ENCODE measurements around the gene GHDC. TPM values are rescaled to one million over a fixed set of nuclear protein-coding genes. Genes with fewer than 3 reads are reported as not detected.
A peak's percentile ranks its signal among the peaks of the same experiment; 100 is the strongest.
"Not testable (repeated sequence)": the region's sequence is repeated elsewhere in the genome, so short reads cannot be mapped to it uniquely, and the experiment has no call there.

Gene GHDC
- total RNA-seq, 4 donors from 2014 or later: 14.6 to 51.8 (median 20.7) TPM

GRCh38 chr17:42160531-42160910 lies 33.8 kb downstream of the GHDC start:
- no peak for DNase-seq (ENCODE audit: low spot score in 2 of 2)
- TF ChIP-seq CTCF (IDR thresholded peaks at IDR 0.05) (no peak), POLR2A (IDR thresholded peaks at IDR 0.05) (no peak)
- intact Hi-C loops (cut with DNase I; ENCODE audit: low total_unique reads): no loop called here
- WGBS, 2 donors: 87 to 91% methylated on average over 7 of the region's 7 CpGs
- no peak overlapping the region for H3K4me3 ChIP-seq (ENCODE audit: low read depth, poor library complexity, severe bottlenecking)

- intact Hi-C loops (cut with DNase I; ENCODE audit: low total_unique reads): no loop called here
- no peak for DNase-seq (ENCODE audit: low spot score in 2 of 2)
- TF ChIP-seq CTCF (IDR thresholded peaks at IDR 0.05) (no peak), POLR2A (IDR thresholded peaks at IDR 0.05) (no peak)
- 78 to 79% methylated on average over 14 of the region's 14 CpGs for WGBS, 2 donors
- H3K4me3 ChIP-seq (ENCODE audit: low read depth, poor library complexity, severe bottlenecking): no peak overlapping the region
Measured at GRCh38 chr17:42159796-42160530, 34.3 kb downstream of the GHDC start.

GRCh38 chr17:42155614-42156045 lies 38.7 kb downstream of the GHDC start:
- intact Hi-C loops (cut with DNase I; ENCODE audit: low total_unique reads): no loop called here
- 35% methylated on average over 17 of the region's 17 CpGs for WGBS, 2 donors
- DNase-seq (ENCODE audit: low spot score in 2 of 2): no peak
- no peak overlapping the region for H3K4me3 ChIP-seq (ENCODE audit: low read depth, poor library complexity, severe bottlenecking)
- TF ChIP-seq CTCF (IDR thresholded peaks at IDR 0.05) (no peak), POLR2A (IDR thresholded peaks at IDR 0.05) (no peak)

- WGBS, 2 donors: 3% methylated on average over 15 of the region's 15 CpGs
- no peak for DNase-seq (ENCODE audit: low spot score in 2 of 2)
- intact Hi-C loops (cut with DNase I; ENCODE audit: low total_unique reads): no loop called here
Measured at GRCh38 chr17:42153919-42154742, 40.2 kb downstream of the GHDC start.

GRCh38 chr17:42146911-42147607 lies 47.2 kb downstream of the GHDC start:
- DNase-seq (ENCODE audit: low spot score in 2 of 2): no peak
- intact Hi-C loops (cut with DNase I; ENCODE audit: low total_unique reads): no loop called here
- H3K4me3 ChIP-seq (ENCODE audit: low read depth, poor library complexity, severe bottlenecking): no peak overlapping the region
- WGBS, 2 donors: 94% methylated on average over 11 to 13 of the region's 13 CpGs
- no peak for TF ChIP-seq POLR2A (IDR thresholded peaks at IDR 0.05)
- no peak for TF ChIP-seq CTCF (IDR thresholded peaks at IDR 0.05)

More at GRCh38 chr17:42153919-42154742, 40.2 kb downstream of the GHDC start:
- H3K4me3 ChIP-seq (ENCODE audit: low read depth, poor library complexity, severe bottlenecking): peak overlapping the region; percentile 93
- no peak for TF ChIP-seq CTCF (IDR thresholded peaks at IDR 0.05)
- TF ChIP-seq POLR2A (IDR thresholded peaks at IDR 0.05): no peak

GRCh38 chr17:42143138-42143537 lies 51.2 kb downstream of the GHDC start:
- intact Hi-C loops (cut with DNase I; ENCODE audit: low total_unique reads); H3K4me3 ChIP-seq (ENCODE audit: low read depth, poor library complexity, severe bottlenecking); DNase-seq (ENCODE audit: low spot score in 2 of 2): not testable (repeated sequence)
- WGBS, 2 donors: 79 to 89% methylated on average over 4 of the region's 4 CpGs
